ENCODE results near the gene ALG14.

GRCh38 chr1:94979656-94980581 lies 92.8 kb downstream of the ALG14 start:
- TF ChIP-seq CTCF (IDR thresholded peaks at IDR 0.05) (no peak), EZH2 (IDR thresholded peaks at IDR 0.05; ENCODE audit: borderline replicate concordance, insufficient read depth, low read depth, low read length, poor library complexity, severe bottlenecking) (no peak)
